B cell (primary cell): ENCODE data around the gene IQCB1. TPM values are rescaled to one million over a fixed set of nuclear protein-coding genes. Genes with fewer than 3 reads are reported as not detected.

ENCODE experiments used
- ATAC-seq: fragments of 200-7000 bp; cut with Tn5 transposase; one replicate; pipeline ENCODE4 v1.10.0; 2021; ENCODE audit warnings: low read depth, mild to moderate bottlenecking, moderate number of reproducible peaks, moderate library complexity
- CTCF ChIA-PET: fragments of 350-600 bp; sonication (Branson Sonifier 250); formaldehyde crosslinking; loops from one replicate; lab custom pipeline; 2021; ENCODE audit warnings: antibody characterized with exemption, inconsistent platforms; lab: Charles Lee
- POLR2A ChIA-PET: fragments of 350-600 bp; sonication (Branson Sonifier 250); formaldehyde crosslinking; loops from one replicate; lab custom pipeline; 2021; ENCODE audit warnings: antibody characterized with exemption; lab: Charles Lee
- DNase-seq: peaks from one replicate; pipeline ENCODE4 v3.0.0; 2013
- H2AFZ ChIP-seq: 2 replicates; pipeline ENCODE4 v1.6.1; 2012; ENCODE audit warnings: mild to moderate bottlenecking, low read depth, low read length; ENCODE audit not compliant: insufficient read depth, poor library complexity, severe bottlenecking
- H3K27ac ChIP-seq, 2 donors: 1 replicate in 1 of 2; 2 replicates in 1 of 2; pipeline ENCODE4 v1.5.1; 2012 to 2013; ENCODE audit warnings: low read length in 2 of 2, mild to moderate bottlenecking in 2 of 2, moderate library complexity in 1 of 2
- H3K27me3 ChIP-seq, 4 experiments: fragments of 200-600 bp in 1 of 4; sonication (generic) in 1 of 4; replicated peaks in 1 of 4; 1 replicate in 2 of 4; 2 replicates in 2 of 4; pipeline versions ENCODE4 v1.6.1 to v1.7.0; 2013 to 2016; ENCODE audit warnings: low read length in 3 of 4, mild to moderate bottlenecking in 2 of 4, mixed read lengths in 1 of 4, moderate library complexity in 1 of 4; ENCODE audit not compliant: insufficient read depth in 4 of 4, control insufficient read depth in 3 of 4; ENCODE audit errors: control extremely low read depth in 1 of 4
- H3K36me3 ChIP-seq, 2 experiments: replicated peaks in 1 of 2; 1 replicate in 1 of 2; 2 replicates in 1 of 2; pipeline versions ENCODE4 v1.6.1 to v1.7.1; 2013; ENCODE audit warnings: low read length in 1 of 2; ENCODE audit not compliant: insufficient read depth in 2 of 2, control insufficient read depth in 1 of 2; ENCODE audit errors: control extremely low read depth in 1 of 2, extremely low read depth in 1 of 2
- H3K4me1 ChIP-seq, 2 donors: fragments of 200-600 bp in 1 of 2; sonication (generic) in 1 of 2; 1 replicate in 1 of 2; 2 replicates in 1 of 2; pipeline versions ENCODE4 v1.5.1 to v1.6.1; 2013 to 2017; ENCODE audit warnings: low read length in 2 of 2; ENCODE audit not compliant: control insufficient read depth in 2 of 2, insufficient read depth in 2 of 2
- H3K4me2 ChIP-seq: replicated peaks from 2 replicates; pipeline ENCODE3; 2012; ENCODE audit warnings: mild to moderate bottlenecking, low read depth, low read length; ENCODE audit not compliant: poor library complexity, severe bottlenecking
- H3K4me3 ChIP-seq, 5 experiments: fragments of 200-600 bp in 1 of 5; sonication (generic) in 1 of 5; 1 replicate in 3 of 5; 2 replicates in 2 of 5; pipeline versions ENCODE4 v1.5.1 to v1.7.0; 2011 to 2016; ENCODE audit warnings: low read length in 4 of 5, mild to moderate bottlenecking in 4 of 5, low read depth in 2 of 5, control low read depth in 1 of 5, moderate library complexity in 1 of 5; ENCODE audit not compliant: insufficient read depth in 1 of 5; ENCODE audit errors: control extremely low read depth in 1 of 5, extremely low read depth in 1 of 5
- H3K79me2 ChIP-seq: fragments of 200-600 bp; sonication (generic); one replicate; pipeline ENCODE4 v1.6.0; 2016; ENCODE audit warnings: low read length; ENCODE audit not compliant: control insufficient read depth, insufficient read depth
- H3K9ac ChIP-seq: fragments of 200-600 bp; sonication (generic); 2 replicates; pipeline ENCODE4 v1.6.1; 2017; ENCODE audit warnings: mild to moderate bottlenecking, low read length, moderate library complexity
- H3K9me3 ChIP-seq, 3 donors: one replicate each; pipeline versions ENCODE4 v1.6.1 to v1.7.1; 2013; ENCODE audit warnings: low read length in 2 of 3; ENCODE audit not compliant: control insufficient read depth in 2 of 3, insufficient read depth in 1 of 3; ENCODE audit errors: control extremely low read depth in 1 of 3
- H4K20me1 ChIP-seq: 2 replicates; pipeline ENCODE4 v1.6.0; 2012; ENCODE audit warnings: mild to moderate bottlenecking, low read length; ENCODE audit not compliant: insufficient read depth, control insufficient read depth, poor library complexity, severe bottlenecking
- H3K27ac Mint-ChIP-seq: one replicate; pipeline ENCODE4 v1.8.0; 2021; ENCODE audit warnings: mixed read lengths
- H3K27me3 Mint-ChIP-seq: one replicate; pipeline ENCODE4 v1.8.0; 2021; ENCODE audit warnings: mixed read lengths
- H3K4me1 Mint-ChIP-seq: one replicate; pipeline ENCODE4 v1.8.0; 2021; ENCODE audit warnings: mixed read lengths
- H3K4me3 Mint-ChIP-seq: one replicate; pipeline ENCODE4 v1.8.0; 2021; ENCODE audit warnings: mixed read lengths
- H3K9me3 Mint-ChIP-seq: one replicate; pipeline ENCODE4 v1.8.0; 2022; ENCODE audit warnings: mixed read lengths; ENCODE audit not compliant: insufficient read depth
- CTCF ChIP-seq: fragments of 200-600 bp; IDR thresholded peaks from one replicate; pipeline ENCODE4 v1.8.0; 2022; ENCODE audit warnings: antibody characterized with exemption, mild to moderate bottlenecking
- EZH2 ChIP-seq: IDR thresholded peaks from 2 replicates; pipeline ENCODE4 v1.6.1; 2012; ENCODE audit warnings: borderline replicate concordance, low read depth, mild to moderate bottlenecking, moderate library complexity, low read length; ENCODE audit not compliant: insufficient read depth, poor library complexity, severe bottlenecking
- WGBS: methylation state at CpG from one replicate; pipeline ENCODE4 v1.1.5; 2013; ENCODE audit warnings: missing lambda C conversion rate; ENCODE audit not compliant: insufficient coverage; 5-methylcytosine and 5-hydroxymethylcytosine counted together
- intact Hi-C: fragments of 100-400 bp; cut with micrococcal nuclease; formaldehyde crosslinking; loops from one replicate; pipeline ENCODE4 v1.10.0; 2022
- polyA plus RNA-seq: library from polyadenylated mRNA; depleted of rRNA; stranded (reverse); fragments of >200 nt; gene quantifications from 2 replicates; pipeline ENCODE4 v1.2.3, GENCODE V29; 2012
- total RNA-seq, 2 donors: library from RNA; stranded (reverse); fragments of 120-200 nt in 1 of 2; gene quantifications; 1 replicate in 1 of 2; 2 replicates in 1 of 2; pipeline versions ENCODE4 v1.2.3 to v1.2.4, GENCODE V29; 2013 to 2022

Gene IQCB1
- total and polyA plus RNA-seq, 2 donors (not counting 1 experiment from before 2014, with no cell fraction given): 32.0 to 54.6 TPM

- Mint-ChIP-seq H3K27ac (no peak overlapping the region), H3K4me3 (no peak overlapping the region), H3K4me1 (peaks cover 46% of the 10 kb centered on the region), H3K9me3 (no peaks in the 10 kb centered on the region), H3K27me3 (no peaks in the 10 kb centered on the region)
- H3K9me3 ChIP-seq: peaks cover 0 to 4% (median 0%) of the 10 kb centered on the region in 3 donors
- peaks cover 5 to 22% of the 10 kb centered on the region in 2 experiments for H3K36me3 ChIP-seq
- intact Hi-C loops: loop anchor here (5.0 kb wide), 2 partner anchors 48 to 1362 kb away; partner anchors contain the start of gene SEC22A
- DNase-seq: no peak
- H3K27ac ChIP-seq: no peak overlapping the region
- H3K9ac ChIP-seq: no peak overlapping the region
- no peak overlapping the region for H3K4me3 ChIP-seq
- H3K27me3 ChIP-seq: no peaks in the 10 kb centered on the region
- POLR2A ChIA-PET: no interaction called here
- peaks cover 25% of the 10 kb centered on the region for H4K20me1 ChIP-seq
- WGBS: 97% methylated on average over 9 of the region's 23 CpGs
- peaks cover 100% of the 10 kb centered on the region for H3K79me2 ChIP-seq
- no peak overlapping the region for H2AFZ ChIP-seq
- peaks cover 6 to 32% of the 10 kb centered on the region in 2 donors for H3K4me1 ChIP-seq
- TF ChIP-seq CTCF: no peak
- no peak for TF ChIP-seq EZH2
- CTCF ChIA-PET: no interaction called here
- no peak overlapping the region for H3K4me2 ChIP-seq
- ATAC-seq: no peak
Observed at GRCh38 chr3:121839962-121840361, 5.1 kb upstream of the IQCB1 start.

- Mint-ChIP-seq H3K27me3 (no peaks in the 10 kb centered on the region), H3K4me1 (peaks cover 57% of the 10 kb centered on the region)
- H3K9ac ChIP-seq: peak overlapping the region; percentile 98
Observed at GRCh38 chr3:121836481-121836880, 1.6 kb upstream of the IQCB1 start.

More at GRCh38 chr3:121836481-121836880, 1.6 kb upstream of the IQCB1 start:
- Histone ChIP-seq H3K9me3 (peaks cover 0 to 4% (median 0%) of the 10 kb centered on the region in 3 donors), H2AFZ (no peak overlapping the region), H3K27ac (peak overlapping the region; percentile 37 to 94), H3K4me1 (peaks cover 22 to 40% of the 10 kb centered on the region in 2 donors), H3K27me3 (no peaks in the 10 kb centered on the region), H3K36me3 (peaks cover 8 to 39% of the 10 kb centered on the region in 2 experiments), H3K79me2 (peaks cover 100% of the 10 kb centered on the region), H3K4me2 (peak overlapping the region; percentile 88), H4K20me1 (peaks cover 20% of the 10 kb centered on the region), H3K4me3 (peak overlapping the region; percentile 55 to 97 (median 94))
- DNase-seq (no peak), ATAC-seq (no peak)
- no CpG with 5 or more reads among the region's 3 CpGs for WGBS
- H3K4me3 Mint-ChIP-seq: peak overlapping the region; percentile 89
- H3K9me3 Mint-ChIP-seq: no peaks in the 10 kb centered on the region
- ChIA-PET CTCF (no interaction called here), POLR2A (no interaction called here)
- intact Hi-C loops: loop anchor here (5.0 kb wide), 2 partner anchors 44 to 1366 kb away; partner anchors contain the start of gene SEC22A
- H3K27ac Mint-ChIP-seq: peak overlapping the region; percentile 88
- TF ChIP-seq EZH2: no peak
- TF ChIP-seq CTCF: no peak
